GM21576 (cell line): ENCODE results near the gene ZNF845.
"Not testable (repeated sequence)": the region's sequence is repeated elsewhere in the genome, so short reads cannot be mapped to it uniquely, and the experiment has no call there.

Experiments
- ATAC-seq: cut with Tn5 transposase; IDR thresholded peaks from one replicate; pipeline ENCODE4 v1.9.1; 2021; ENCODE audit warnings: mild to moderate bottlenecking, moderate library complexity; ENCODE audit not compliant: unreplicated experiment

ZNF845 gene

GRCh38 chr19:53333463-53334449 is at the start of gene ZNF845:
ZNF845 (plus strand) TSS chr19:53333749; CDS start chr19:53341308, 7,559 bp downstream.
- peak; percentile 95 for ATAC-seq

DNA sequence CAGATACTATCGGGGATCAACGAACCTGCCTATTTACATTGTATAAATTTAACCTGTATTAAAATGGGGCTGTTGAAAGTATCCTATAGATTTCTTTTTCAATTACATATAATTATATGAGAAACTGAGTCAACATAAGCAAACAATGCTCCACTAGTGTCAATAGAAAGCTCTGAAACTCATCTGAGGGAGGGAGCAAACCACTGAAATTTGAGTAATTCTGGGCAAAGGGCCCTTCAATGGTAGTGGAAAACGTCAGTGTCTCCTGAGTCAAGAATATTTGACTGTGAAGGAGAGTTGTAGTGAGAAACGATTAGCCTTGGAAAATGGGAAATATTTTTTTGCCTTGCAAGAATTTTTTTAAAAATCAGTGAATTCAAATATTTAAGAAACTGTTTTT is 48.5 kb upstream of the ZNF845 start:
- no peak for ATAC-seq

GRCh38 chr19:53290758-53291549 is 42.6 kb upstream of the ZNF845 start:
- ATAC-seq, result no peak

DNA sequence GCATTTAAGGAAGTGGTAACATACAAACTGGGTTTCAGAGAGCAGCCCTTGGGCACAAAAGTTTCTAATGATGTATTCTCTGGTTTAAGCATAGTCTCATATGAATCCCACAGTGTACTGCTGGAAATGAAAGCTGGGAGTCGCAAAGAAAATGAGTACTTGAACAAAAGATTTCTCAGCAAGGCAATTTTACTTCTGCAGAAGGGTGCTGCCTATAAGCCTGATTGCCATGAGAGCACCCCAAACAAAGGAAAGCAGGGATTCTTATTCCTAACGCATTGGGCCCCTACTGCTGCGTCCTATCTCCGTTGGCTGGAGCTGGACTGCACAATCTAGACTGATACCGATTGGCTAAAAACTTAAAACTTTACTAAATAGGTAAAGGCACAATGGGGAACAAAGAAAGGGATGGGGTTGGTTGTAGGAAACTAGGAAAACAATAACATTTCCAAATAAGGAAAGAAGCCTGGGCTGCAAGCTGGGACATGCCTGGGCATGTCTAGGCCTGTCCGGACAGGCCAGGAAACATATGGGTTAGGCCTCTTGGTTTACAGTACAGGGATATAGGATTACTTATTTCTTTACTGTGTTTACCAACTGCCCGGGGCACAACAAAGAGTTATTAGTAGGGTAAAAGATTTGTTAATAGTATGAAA is 38.6 kb upstream of the ZNF845 start:
- no peak for ATAC-seq

DNA sequence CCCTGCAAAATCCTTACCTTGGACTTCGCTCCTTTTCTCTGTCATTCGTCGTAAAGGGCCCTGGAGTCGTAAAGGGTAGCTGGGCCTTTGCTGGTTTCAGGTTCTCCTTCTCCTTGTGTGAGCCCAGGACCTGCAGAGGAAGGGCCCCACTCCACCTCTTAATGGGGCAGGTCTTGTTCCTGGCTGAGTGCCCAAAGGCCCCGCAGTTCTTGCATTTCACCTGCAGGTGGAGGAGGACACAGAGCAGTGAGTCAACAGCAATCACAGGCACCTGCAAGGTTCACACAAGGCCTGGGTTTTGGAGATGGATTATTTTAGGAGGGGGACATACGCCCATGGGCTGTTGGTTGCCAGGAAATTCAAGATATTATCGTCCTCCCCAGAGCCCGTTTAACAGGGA is 32.2 kb upstream of the ZNF845 start:
- not testable (repeated sequence) for ATAC-seq

- ATAC-seq, result no peak
These were observed 25.2 kb upstream of the ZNF845 start for GRCh38 chr19:53308339-53308811.

DNA sequence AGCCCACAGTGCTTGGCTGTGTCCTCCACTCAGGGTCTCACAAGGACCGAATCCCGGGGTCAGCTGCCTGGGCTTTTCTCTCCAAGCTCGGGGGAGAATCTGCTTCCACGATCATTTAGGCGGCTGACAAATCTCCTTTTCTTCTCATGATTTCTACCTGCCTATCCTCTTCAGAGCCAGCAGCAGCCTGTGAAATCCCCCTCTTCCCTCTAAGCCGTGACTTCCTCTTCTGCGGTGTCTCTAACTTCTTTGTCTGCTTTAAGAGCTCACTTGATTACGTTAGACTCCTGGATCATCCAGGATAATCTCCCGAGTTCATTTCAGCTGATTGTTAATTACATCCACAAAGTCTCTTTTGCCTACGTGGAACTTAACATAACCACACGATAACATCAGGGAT is 22.5 kb upstream of the ZNF845 start:
- ATAC-seq, result no peak

DNA sequence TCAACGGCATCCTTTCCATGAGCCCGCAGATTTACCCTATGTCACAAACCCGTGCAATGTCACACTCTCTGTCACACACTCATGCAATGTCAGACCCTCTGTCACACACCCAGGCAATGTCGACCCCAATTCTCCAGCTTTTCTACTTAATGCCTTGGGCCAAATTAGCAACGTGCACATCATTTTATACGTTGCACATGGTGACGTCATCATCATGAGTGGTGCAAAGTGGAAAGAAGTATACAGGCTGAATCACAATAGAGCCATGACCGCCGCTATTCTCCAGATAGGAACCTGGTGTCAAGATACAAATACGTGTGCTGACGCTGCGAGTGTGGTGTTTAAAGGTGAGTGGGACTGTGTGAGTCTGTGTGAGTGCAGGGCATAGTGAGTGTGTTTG is 21.7 kb upstream of the ZNF845 start:
- no peak for ATAC-seq

DNA sequence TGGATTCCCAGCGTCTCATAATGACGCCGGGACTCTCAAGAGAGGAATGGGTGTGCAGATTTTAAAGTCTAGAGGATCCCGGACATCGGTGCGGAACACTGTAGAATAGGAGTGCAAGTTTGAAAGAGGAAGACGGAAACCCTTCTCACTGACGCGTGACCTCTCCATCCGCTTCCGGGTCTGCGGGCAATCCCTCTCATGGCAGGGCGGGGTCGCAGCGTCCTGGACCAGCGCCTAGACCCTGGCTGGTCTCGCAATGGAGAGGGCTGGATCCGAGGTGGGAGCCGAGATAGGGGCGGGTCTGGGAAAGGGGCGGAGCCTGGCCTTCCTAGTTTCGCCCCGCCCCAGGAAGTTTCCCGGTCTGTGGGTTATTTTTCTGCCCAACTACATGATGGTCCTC is 4.6 kb upstream of the ZNF845 start:
- no peak for ATAC-seq

DNA sequence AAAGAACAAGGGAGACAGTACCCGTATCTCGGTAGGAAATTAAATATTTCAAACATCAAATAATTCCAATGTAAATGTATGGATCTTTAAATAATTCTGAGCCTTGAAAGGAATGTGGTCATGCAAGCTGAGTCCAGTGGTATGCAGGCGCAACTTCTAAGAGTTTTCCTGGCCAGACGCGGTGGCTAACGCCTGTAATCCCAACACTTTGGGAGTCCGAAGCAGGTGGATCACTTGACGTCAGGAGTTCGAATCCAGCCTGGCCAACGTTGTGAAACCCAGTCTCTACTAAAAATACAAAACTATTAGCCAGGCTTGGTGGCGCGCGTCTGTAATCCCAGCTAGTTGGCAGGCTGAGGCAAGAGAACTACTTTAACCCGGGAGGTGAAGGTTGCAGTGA is 1.1 kb upstream of the ZNF845 start:
- ATAC-seq, result no peak

DNA sequence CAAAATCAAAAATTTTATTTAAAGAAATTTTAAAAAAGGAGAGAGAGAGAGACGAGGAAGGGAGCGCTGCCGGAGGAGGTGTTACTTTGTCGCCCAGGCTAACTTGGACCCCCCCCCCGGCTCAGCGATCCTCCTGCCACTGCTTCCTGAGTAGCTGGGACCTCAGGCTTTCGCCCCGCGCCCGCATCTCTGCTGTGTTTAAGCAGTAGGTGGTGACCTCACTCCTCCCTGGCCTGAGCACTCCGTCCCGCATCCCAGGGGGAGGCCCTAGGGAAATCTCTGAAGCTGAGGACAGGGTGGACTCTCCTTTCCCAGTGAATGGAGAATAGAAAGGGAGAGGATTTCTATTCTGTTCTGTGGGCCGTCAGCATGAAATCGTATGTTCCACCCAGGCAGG is 485 bp upstream of the ZNF845 start:
- peak; percentile 3 for ATAC-seq

GRCh38 chr19:53344403-53344802 is 10.9 kb downstream of the ZNF845 start:
- ATAC-seq, result not testable (repeated sequence)

GRCh38 chr19:53355739-53356138 is 22.2 kb downstream of the ZNF845 start:
- ATAC-seq, result no peak

- ATAC-seq, result no peak
These were observed 24.5 kb downstream of the ZNF845 start for GRCh38 chr19:53357821-53358581.

DNA sequence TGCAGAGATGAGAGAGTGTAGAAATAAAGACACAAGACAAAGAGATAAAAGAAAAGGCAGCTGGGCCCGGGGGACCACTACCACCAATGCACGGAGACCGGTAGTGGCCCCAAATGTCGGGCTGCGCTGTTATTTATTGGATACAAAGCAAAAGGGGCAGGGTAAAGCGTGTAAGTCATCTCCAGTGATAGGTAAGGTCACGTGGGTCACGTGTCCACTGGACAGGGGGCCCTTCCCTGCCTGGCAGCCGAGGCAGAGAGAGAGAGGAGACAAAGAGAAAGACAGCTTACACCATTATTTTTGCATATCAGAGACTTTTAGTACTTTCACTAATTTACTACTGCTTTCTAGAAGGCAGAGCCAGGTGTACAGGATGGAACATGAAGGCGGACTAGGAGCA is 26.5 kb downstream of the ZNF845 start:
- ATAC-seq, result not testable (repeated sequence)

DNA sequence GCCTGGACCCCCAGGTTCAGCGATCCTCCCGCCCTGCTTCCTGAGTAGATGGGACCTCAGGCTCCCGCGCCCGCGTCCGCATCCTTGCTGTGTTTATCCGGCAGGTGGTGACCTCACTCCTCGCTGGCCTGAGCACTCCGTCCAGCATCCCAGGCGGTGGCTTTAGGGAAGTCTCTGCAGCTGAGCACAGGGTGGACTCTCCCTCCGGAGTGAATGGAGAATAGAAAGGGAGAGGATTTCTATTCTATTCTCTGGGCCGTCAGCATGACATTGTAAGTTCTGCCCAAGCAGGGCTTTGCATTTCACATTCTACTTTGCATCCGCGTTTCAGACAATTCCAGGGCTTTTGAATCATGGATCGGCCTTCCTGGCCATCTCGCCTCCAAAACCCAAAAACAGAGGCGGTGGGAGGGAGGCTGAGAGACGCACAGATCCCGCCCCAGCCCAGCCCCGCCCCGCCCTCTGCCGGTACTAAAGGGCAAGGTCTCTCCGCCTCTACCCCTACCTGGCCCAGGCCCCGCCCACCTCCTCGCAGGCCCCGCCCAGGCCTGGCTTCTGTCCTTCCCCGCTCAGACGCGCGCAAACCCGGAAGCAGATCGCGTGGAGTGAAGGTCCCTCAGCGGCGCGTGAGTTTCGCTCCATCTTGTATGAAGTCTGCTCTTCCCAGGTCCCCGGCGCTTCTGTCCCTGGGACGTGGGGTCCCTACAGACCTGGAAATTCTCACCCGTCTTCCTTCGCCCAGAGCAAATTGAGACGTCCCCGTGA is 31.8 kb downstream of the ZNF845 start, which contains the start of gene ZNF525:
TSS of gene ZNF525 (plus strand) at position 572 of the 765 bp plus-strand sequence. CDS start 6,577 bp downstream, outside the sequence.
- peak; percentile 98 for ATAC-seq

- ATAC-seq, result peak; percentile 51
These were observed 32.4 kb downstream of the ZNF845 start for GRCh38 chr19:53365899-53366493.

DNA sequence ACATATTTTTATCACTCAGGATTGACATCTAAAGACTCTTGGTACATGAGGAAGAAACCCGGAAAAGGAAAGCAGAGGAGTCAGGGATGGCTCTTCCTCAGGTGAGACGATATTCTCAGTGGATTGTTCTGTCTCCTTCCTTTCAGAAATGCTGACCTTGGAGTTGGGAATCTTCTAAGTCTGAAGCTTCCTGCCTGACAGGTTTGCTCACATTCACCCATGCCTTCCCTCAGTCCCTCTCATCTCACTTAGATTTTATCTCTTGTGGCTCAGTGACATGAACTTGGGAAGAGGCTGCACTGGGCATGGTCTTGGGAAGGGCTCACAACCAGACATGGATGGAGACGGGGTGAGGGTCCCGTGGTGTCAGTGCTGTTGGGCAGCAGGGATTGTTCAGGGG is 38.6 kb downstream of the ZNF845 start:
- no peak for ATAC-seq

DNA sequence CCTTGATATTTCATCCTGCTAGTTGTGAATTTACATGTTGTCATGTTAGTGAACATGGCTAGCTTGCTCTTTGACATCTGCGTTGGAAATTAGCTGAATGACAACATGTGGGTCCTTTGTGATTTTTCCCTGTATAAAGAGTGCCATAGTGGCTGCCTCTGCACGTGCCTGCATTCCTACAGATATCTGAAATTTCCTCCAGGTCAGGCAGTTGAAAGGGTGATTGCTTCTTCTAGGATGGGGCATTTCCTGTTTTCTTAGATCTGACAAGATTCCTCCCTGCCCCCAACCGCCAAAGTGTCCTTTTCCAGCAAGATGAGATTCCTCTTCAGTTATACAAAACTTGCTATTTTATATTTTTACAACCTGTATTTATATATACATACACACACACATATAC is 40.7 kb downstream of the ZNF845 start:
- ATAC-seq, result no peak
